ENCODE data around the gene SH3BP5L.
"Not testable (repeated sequence)": the region's sequence is repeated elsewhere in the genome, so short reads cannot be mapped to it uniquely, and the experiment has no call there.

The SH3BP5L gene

DNA sequence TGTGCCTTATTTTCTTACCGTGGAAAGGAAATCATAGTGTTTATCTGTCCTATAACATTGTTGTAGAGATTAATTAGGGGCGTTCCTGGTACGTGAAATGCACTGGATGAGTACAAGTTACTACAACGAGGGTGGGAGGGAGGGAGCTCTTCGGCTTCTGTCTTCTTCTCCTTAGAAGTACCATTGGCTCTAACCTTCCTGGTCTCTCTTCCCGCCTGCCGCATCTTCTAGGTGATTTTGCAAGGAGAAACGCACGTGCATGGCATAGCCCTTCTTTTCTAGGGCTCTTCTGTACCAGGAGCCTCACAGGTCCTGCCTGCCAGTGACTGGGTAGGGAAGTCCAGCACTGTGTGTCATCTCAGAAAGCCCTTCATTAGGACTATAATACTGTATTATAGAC is 16.8 kb downstream of the SH3BP5L start:
- no peak for DNase-seq

DNA sequence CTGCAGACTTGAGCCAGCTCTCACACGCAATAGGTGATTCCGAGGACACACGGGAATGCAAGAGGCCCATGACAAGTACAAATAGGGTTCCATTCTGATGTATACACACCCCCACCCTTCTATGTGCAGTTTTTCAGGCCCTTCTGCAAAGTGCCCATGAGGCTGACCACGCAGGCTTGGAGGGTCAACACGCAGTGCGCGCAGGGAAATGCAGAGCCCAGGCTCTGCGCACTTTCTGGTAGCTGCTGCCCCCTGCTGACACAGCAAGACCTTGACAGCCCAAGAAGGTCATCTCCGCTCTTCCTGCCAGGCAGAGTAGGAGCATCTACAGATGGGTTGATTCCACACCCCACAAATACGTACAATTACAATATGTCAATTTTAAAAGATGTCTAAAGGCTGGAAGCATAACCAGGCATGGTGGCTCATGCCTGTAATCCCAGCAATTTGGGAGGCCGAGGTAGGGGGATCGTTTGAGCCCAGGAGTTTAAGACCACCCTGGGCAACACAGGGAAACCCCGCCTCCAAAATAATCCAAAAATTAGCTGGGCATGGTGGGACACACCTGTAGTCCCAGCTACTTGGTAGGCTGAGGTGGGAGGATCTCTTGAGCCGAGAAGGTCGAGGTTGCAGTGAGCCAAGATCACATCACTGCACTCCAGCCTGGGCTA is 18.5 kb downstream of the SH3BP5L start:
- DNase-seq = peak; percentile 41

- DNase-seq = no peak
These were observed 19.8 kb downstream of the SH3BP5L start for GRCh38 chr1:248805876-248806275.

DNA sequence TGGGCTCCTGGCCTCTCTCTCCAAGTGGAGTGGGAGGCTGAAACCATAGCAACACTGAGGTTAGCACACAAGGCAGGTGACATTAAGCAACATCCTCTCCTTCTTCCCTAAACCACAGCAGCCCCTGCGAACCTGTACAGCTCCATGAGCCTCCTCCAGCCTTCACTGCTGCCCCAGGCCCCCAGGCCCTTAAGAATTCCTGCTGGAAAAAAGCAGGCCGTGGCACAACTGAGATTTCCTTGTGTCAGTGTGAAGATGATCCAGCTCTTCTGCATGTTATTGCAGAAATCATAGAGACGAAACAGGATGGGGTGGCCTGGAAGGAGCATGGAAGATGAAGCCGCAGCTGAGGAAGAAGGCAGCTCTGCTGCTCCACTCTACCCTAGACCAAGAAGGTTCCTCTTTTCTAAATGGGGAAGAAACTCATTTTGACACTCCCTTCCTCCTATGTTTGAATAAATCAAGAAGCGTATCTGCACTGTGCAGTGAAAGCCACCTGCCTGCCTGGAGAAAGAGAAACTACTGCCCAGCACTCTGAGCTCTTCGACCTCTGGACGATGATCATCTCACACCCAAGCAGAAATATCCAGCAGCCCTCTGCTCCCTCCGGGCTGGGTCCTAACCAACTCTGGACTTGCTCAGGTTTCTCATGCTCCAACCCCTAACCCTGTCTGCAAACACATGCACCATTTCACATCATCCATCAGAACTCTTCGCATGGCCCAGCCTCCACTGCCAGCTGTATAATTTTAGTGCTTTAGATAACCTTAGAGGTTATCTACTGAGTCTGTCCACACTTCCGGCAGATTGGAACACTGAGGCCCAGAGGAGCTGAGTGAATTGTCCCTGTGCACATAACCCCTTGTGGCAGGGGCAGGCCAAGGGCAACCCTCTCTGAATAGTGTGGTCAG is 20.7 kb downstream of the SH3BP5L start:
- no peak for DNase-seq

DNA sequence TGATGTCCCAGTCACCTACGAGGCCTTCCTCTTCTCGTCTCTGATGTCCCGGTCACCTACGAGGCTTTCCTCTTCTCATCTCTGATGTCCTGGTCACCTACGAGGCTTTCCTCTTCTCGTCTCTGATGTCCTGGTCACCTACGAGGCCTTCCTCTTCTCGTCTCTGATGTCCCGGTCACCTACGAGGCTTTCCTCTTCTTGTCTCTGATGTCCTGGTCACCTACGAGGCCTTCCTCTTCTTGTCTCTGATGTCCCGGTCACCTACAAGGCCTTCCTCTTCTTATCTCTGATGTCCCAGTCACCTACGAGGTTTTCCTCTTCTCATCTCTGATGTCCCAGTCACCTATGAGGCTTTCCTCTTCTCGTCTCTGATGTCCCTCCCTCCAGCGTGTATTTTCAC is 22.2 kb downstream of the SH3BP5L start:
- DNase-seq = not testable (repeated sequence)

GRCh38 chr1:248802454-248802853 is 23.3 kb downstream of the SH3BP5L start:
- no peak for DNase-seq

GRCh38 chr1:248800459-248800858 is 25.3 kb downstream of the SH3BP5L start:
- no peak for DNase-seq

GRCh38 chr1:248798791-248799190 is 26.9 kb downstream of the SH3BP5L start:
- no peak for DNase-seq

DNA sequence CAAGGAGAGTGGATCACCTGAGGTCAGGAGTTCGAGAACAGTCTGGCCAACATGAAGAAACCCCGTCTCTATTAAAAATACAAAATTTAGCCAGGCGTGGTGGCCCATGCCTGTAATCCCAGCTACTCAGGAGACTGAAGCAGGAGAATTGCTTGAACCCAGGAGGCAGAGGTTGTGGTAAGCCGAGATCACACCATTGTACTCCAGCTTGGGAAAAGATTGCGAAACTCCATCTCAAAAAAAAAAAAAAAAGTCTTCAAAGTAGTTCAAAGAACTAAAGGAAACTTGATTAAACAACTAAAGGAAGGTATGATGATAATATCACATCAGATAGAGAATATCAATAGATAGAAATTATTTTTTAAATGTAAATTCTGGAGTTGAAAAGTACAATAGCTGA is 31.1 kb downstream of the SH3BP5L start:
- DNase-seq = not testable (repeated sequence)

GRCh38 chr1:248793592-248793991 is 32.1 kb downstream of the SH3BP5L start:
- no peak for DNase-seq

- DNase-seq = no peak
These were observed 33.4 kb downstream of the SH3BP5L start for GRCh38 chr1:248792342-248792741.

DNA sequence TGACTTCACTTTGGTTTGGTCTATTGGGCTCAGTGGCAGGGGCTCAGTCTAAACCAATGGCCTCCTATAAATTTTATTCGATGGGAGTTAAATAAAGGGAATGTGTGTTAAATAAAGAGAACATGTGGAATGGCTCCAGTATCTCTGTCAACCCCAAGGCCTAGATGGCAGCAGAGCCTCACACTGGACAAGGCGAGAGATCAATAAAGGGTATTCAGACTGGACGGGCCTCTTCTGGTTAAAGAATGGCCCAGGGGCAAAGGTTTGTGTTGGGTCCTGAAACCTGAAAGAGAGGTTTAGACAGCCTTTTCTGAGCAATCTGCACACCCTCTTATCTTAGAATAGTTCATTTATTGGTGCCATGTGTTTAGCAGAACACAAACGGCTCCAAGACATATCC is 34.7 kb downstream of the SH3BP5L start:
- DNase-seq = no peak

DNA sequence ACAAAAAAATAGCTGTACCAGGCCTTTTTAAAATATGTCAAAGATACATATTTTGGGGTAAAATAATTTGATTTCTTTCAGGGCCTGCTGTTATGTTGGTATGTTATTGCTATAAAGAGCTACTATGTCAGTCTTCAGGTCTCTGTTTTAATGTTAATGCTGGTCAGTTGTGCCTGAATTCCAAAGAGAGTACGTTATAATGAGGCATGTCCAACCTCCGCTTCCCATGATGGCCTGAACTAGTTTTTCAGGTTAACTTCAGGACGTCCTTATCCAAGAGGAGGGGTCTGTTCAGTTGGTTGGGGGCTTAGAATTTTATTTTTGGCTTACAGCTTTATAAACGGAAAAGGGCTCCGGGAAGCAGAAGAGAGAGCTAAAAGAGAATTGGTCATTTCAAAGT is 35.3 kb downstream of the SH3BP5L start:
- DNase-seq = no peak

DNA sequence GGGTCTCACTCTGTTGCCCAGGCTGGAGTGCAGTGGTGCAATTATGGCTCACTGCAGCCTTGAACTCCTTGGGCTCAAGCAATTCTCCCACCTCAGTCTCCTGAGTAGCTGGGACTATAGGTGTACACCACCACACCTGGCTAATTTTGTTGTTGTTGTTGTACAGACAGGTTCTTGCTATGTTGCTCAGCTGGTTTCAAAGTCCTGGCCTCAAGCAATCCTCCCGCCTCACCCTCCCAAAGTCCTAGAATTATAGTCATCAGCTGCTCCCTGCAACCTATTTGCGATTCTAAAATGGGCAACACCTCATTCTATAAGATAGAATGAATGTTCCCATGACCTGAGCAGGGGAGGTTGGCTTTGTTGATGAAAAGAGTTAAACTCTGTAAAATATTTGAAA is 36.4 kb downstream of the SH3BP5L start:
- not testable (repeated sequence) for DNase-seq

GRCh38 chr1:248788327-248788726 is 37.4 kb downstream of the SH3BP5L start:
- DNase-seq = no peak

DNA sequence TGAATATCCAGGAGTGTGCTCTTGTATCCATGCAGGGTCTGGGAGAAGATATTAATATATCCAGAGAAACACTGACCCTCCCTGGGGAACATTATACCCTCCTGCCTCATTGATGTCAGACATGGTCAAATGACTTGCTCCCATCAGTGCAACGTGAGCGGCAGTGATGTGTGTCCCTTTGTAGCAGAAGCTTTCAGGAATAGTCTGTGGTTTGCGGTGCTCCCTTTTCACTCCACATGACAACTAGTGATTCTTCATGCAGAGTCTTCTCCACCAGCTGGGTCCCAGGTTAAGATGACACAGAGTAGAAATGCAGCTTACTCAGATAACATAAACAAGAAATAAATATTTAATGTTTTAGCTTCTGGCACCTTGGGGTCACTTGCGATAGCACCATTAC is 38.3 kb downstream of the SH3BP5L start:
- no peak for DNase-seq

DNA sequence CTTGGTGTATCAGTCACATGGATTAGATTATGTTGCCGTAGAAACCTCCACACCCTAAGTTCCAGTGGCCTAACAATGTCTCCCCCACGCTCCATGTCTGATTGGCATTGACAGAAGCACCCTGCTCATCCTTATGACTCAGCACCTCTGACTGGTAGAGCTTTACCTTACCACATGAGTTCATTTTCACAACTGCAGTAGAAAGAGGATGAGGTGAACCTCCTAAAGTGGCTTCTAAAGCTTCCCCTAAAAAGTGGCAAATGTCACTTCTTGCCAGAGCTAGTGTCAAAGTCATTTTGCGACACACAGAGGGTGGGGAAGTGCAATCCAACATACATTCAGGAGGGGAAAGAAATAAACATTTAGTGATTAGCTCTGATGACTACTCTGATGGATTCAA is 39.6 kb downstream of the SH3BP5L start:
- no peak for DNase-seq

- no peak for DNase-seq
These were observed 42.3 kb downstream of the SH3BP5L start for GRCh38 chr1:248783367-248783766.

DNA sequence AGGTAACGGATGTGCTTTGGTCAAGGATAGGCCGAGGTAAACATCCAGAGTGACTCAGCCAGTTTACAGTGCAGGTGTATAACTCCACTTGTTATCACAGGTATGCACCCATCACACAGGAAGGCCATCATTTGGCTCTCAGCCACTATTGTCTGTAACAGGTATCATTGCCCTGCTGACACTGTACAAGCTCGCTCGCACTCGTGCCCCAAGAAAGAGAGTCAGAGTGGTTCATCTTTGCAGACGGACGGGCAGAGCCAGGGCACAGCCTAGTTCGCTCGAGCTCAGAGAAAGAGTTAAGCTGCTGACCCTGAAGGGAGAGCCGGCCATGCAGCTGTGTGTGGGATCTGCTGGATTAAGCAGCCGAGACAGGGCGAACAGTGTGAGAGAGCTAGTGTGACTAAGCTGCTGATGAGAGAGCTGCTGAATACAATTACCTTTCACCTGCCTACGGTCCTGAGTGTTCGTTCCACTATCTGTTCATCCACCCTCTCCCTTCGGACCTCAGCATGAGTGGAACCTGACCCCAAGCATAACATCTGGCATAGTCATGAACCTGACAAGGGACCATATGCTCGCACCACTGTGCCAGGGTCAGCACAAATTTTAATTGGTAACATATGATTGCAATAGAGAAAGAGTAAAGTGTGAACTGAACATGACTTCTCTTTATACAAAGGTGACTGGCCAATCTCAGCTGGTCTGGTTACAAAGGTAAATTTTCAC is 43.1 kb downstream of the SH3BP5L start:
- no peak for DNase-seq

GRCh38 chr1:248779350-248779749 is 46.4 kb downstream of the SH3BP5L start:
- no peak for DNase-seq

- no peak for DNase-seq
These were observed 46.8 kb downstream of the SH3BP5L start for GRCh38 chr1:248778906-248779305.

GRCh38 chr1:248776991-248777390 is 48.7 kb downstream of the SH3BP5L start:
- DNase-seq = no peak

GRCh38 chr1:248775441-248775840 is 50.3 kb downstream of the SH3BP5L start:
- DNase-seq = no peak
